OCI-LY1 (cell line): Measurements from ENCODE around the gene AFMID.

ENCODE experiments used
- H2AFZ ChIP-seq: fragments of 200-600 bp; sonication (generic), shearing (Covaris generic); 2 replicates; pipeline ENCODE4 v1.6.0; 2014; ENCODE audit warnings: antibody characterized with exemption, mild to moderate bottlenecking, low read length
- H3F3A ChIP-seq: fragments of 200-600 bp; sonication (generic), shearing (Covaris generic); 2 replicates; pipeline ENCODE4 v1.6.0; 2014; ENCODE audit warnings: mild to moderate bottlenecking, antibody characterized with exemption, low read length, moderate library complexity; ENCODE audit not compliant: insufficient read depth
- H3K27ac ChIP-seq: fragments of 200-600 bp; sonication (generic); 2 replicates; pipeline ENCODE4 v1.5.1; 2014; ENCODE audit warnings: low read length, mixed run types, mild to moderate bottlenecking, low read depth; ENCODE audit not compliant: poor library complexity, severe bottlenecking
- H3K27me3 ChIP-seq: fragments of 200-600 bp; sonication (generic); 2 replicates; pipeline ENCODE4 v1.6.0; 2014; ENCODE audit warnings: antibody characterized with exemption, mild to moderate bottlenecking, low read length, moderate library complexity; ENCODE audit not compliant: insufficient read depth
- H3K36me3 ChIP-seq: fragments of 200-600 bp; sonication (generic); 2 replicates; pipeline ENCODE4 v1.6.1; 2014; ENCODE audit warnings: mild to moderate bottlenecking, antibody characterized with exemption, low read length, moderate library complexity, mixed read lengths; ENCODE audit not compliant: insufficient read depth
- H3K4me1 ChIP-seq: fragments of 200-600 bp; sonication (generic); 2 replicates; pipeline ENCODE4 v1.5.1; 2014; ENCODE audit warnings: mild to moderate bottlenecking, low read length, moderate library complexity; ENCODE audit not compliant: insufficient read depth, severe bottlenecking
- H3K4me2 ChIP-seq: fragments of 200-600 bp; sonication (generic), shearing (Covaris generic); 2 replicates; pipeline ENCODE4 v1.6.1; 2014; ENCODE audit warnings: low read length
- H3K4me3 ChIP-seq: fragments of 200-600 bp; sonication (generic); 2 replicates; pipeline ENCODE4 v1.5.1; 2014; ENCODE audit warnings: low read length, low read depth, mild to moderate bottlenecking, mixed read lengths; ENCODE audit not compliant: poor library complexity, severe bottlenecking
- H3K79me2 ChIP-seq: fragments of 200-600 bp; shearing (Covaris generic); 2 replicates; pipeline ENCODE4 v1.6.1; 2016; ENCODE audit warnings: mixed run types, low read length, mixed read lengths; ENCODE audit not compliant: insufficient read depth
- H3K9ac ChIP-seq: fragments of 200-600 bp; sonication (generic), shearing (Covaris generic); 2 replicates; pipeline ENCODE4 v1.6.1; 2014; ENCODE audit warnings: mild to moderate bottlenecking, low read length, mixed read lengths
- H3K9me2 ChIP-seq: fragments of 200-600 bp; sonication (generic), shearing (Covaris generic); 2 replicates; pipeline ENCODE4 v1.6.1; 2014; ENCODE audit warnings: low read depth, mild to moderate bottlenecking, low read length, mixed read lengths
- H3K9me3 ChIP-seq: fragments of 200-600 bp; shearing (Covaris generic); 2 replicates; pipeline ENCODE4 v1.6.1; 2014; ENCODE audit warnings: low read length, mixed read lengths
- H4K20me1 ChIP-seq: fragments of 200-600 bp; sonication (generic), shearing (Covaris generic); 2 replicates; pipeline ENCODE4 v1.6.0; 2016; ENCODE audit warnings: mild to moderate bottlenecking, low read length; ENCODE audit not compliant: insufficient read depth
- CTCF ChIP-seq: fragments of 200-600 bp; sonication (generic), shearing (Covaris generic); IDR thresholded peaks from 2 replicates; pipeline ENCODE4 v1.5.1; 2017; ENCODE audit warnings: mild to moderate bottlenecking, antibody characterized with exemption, low read length, moderate library complexity, mixed read lengths
- EZH2 ChIP-seq: fragments of 200-600 bp; sonication (generic), shearing (Covaris generic); IDR thresholded peaks from 2 replicates; pipeline ENCODE4 v1.8.0; 2017; ENCODE audit warnings: borderline replicate concordance, mixed run types, mild to moderate bottlenecking, antibody characterized with exemption, low read length, moderate library complexity, mixed read lengths

The AFMID gene

DNA sequence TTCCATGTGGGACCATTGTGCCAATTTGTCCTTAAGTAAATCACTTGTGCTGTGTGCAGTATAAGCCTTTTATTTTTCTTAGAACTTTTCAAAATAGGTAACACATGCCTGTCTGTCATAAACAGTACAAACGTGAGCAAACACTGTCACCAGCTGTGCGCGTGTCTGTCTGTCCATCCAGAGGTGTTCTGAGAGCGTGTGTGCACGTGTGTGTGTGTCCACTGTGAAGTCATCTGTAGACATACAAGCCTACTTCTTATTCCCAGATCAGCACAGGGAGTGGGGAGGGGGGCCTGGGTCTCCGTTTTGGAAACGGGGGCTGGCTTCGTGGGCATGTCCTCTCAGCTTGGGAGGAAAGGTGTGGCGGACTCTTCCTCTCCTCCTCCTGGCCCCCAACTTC is 53.7 kb downstream of the AFMID start:
- Histone ChIP-seq H4K20me1 (no peaks in the 10 kb centered on the region), H3K9me2 (no peaks in the 10 kb centered on the region), H3K79me2 (no peaks in the 10 kb centered on the region), H3K9me3 (no peaks in the 10 kb centered on the region), H3K4me1 (peaks cover 62% of the 10 kb centered on the region), H2AFZ (no peak overlapping the region), H3F3A (no peaks in the 10 kb centered on the region; the same call in 1 of the 2 replicates), H3K36me3 (no peaks in the 10 kb centered on the region), H3K27ac (peak overlapping the region; percentile 95), H3K4me2 (no peak overlapping the region), H3K4me3 (no peak overlapping the region), H3K27me3 (no peaks in the 10 kb centered on the region), H3K9ac (no peak overlapping the region)
- TF ChIP-seq CTCF (no peak), EZH2 (no peak)

GRCh38 chr17:78241277-78242023 is 54.3 kb downstream of the AFMID start:
- Histone ChIP-seq H3K4me3 (no peak overlapping the region), H3K4me2 (peak overlapping the region; percentile 15; the same call in 1 of the 2 replicates), H4K20me1 (no peaks in the 10 kb centered on the region), H3K27ac (peak overlapping the region; percentile 95), H3K9me2 (no peaks in the 10 kb centered on the region), H3F3A (no peaks in the 10 kb centered on the region; the same call in 1 of the 2 replicates), H3K79me2 (no peaks in the 10 kb centered on the region), H3K27me3 (no peaks in the 10 kb centered on the region), H3K9me3 (no peaks in the 10 kb centered on the region), H2AFZ (no peak overlapping the region), H3K36me3 (no peaks in the 10 kb centered on the region), H3K4me1 (peaks cover 62% of the 10 kb centered on the region), H3K9ac (no peak overlapping the region; the same call in 1 of the 2 replicates)
- no peak for TF ChIP-seq EZH2
- no peak for TF ChIP-seq CTCF

- peak overlapping the region; percentile 15; the same call in 1 of the 2 replicates for H3K4me2 ChIP-seq
Measured at GRCh38 chr17:78242024-78242742, 55.0 kb downstream of the AFMID start.

More at GRCh38 chr17:78242024-78242742, 55.0 kb downstream of the AFMID start:
- H3K9ac ChIP-seq = peak overlapping the region; percentile 18; the same call in 1 of the 2 replicates
- H3K9me2 ChIP-seq = no peaks in the 10 kb centered on the region
- H3F3A ChIP-seq = no peaks in the 10 kb centered on the region; the same call in 1 of the 2 replicates
- no peaks in the 10 kb centered on the region for H3K36me3 ChIP-seq
- H3K79me2 ChIP-seq = no peaks in the 10 kb centered on the region
- H3K4me3 ChIP-seq = no peak overlapping the region
- no peaks in the 10 kb centered on the region for H3K9me3 ChIP-seq
- H2AFZ ChIP-seq = no peak overlapping the region
- no peaks in the 10 kb centered on the region for H4K20me1 ChIP-seq
- H3K27ac ChIP-seq = peak overlapping the region; percentile 95
- peaks cover 61% of the 10 kb centered on the region for H3K4me1 ChIP-seq
- no peaks in the 10 kb centered on the region for H3K27me3 ChIP-seq
- no peak for TF ChIP-seq EZH2
- no peak for TF ChIP-seq CTCF
